NCI-H187 treated with DMSO at 0.1 percent for 48 hours (cell line): ENCODE results near the gene KRTAP4-8.
"Not testable (repeated sequence)": the region's sequence is repeated elsewhere in the genome, so short reads cannot be mapped to it uniquely, and the experiment has no call there.

Source experiments
- DNase-seq: peaks from one replicate; lab custom pipeline; 2025; lab: John Stamatoyannopoulos, UW

Gene KRTAP4-8

DNA sequence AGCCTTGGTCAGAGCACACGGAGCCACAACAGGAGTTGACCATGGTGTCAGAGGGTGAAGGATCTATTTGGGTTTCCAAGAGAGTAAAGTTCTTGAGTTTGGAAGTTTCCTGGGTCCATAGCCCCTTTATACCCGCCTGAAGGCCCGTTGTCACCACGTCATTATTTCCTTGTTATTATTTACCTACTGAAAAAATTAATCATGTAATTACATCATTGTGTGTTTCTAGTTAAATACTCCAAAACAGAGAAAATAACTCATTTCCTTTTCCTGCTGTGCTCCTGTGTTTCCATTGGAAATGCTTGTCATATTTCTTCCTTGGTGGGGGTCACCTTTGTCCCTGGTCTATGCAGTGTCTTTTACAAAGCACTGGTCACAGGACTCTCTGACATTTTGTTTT is at the start of gene KRTAP4-8:
Gene KRTAP4-8, minus strand, starts transcription at position 101 of the 400 bp plus-strand sequence. Its CDS starts 58 bp downstream, at position 43.
- DNase-seq = no peak

DNA sequence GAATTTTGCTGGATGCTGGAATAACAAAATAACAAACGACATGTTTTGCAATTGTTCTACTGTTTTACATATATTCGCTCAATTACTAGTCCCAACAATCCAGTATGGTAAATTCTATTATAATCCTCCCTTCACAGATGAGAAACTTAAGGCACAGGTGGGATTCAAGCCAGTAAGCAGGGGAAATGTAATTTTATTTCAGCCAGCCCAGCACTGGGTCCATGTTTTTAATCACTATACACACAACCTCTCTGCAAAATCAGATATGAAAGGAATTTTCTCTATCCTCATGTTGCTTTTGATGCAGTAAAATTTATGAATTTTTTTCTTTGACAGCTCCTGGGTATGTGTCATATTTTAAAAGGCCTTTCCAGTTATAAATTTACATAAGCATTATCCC is 47.3 kb upstream of the KRTAP4-8 start:
- no peak for DNase-seq

DNA sequence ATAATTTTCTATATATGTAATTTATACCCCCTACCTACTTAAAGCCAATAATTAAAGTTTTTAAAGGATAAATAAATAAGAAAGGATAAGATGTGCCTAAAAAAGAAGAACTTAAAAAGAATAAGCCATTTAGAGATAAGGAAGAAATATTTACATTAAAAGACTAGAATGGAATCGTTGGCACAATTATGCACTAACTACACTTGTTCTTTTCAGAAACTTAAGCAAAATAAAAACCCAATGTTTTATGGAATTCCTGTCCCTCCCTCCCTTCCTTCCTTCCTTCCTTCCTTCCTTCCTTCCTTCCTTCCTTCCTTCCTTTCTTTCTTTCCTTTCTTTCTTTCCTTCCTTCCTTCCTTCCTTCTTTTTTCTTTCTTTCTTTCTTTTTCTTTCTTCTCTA is 46.9 kb upstream of the KRTAP4-8 start:
- no peak for DNase-seq

DNA sequence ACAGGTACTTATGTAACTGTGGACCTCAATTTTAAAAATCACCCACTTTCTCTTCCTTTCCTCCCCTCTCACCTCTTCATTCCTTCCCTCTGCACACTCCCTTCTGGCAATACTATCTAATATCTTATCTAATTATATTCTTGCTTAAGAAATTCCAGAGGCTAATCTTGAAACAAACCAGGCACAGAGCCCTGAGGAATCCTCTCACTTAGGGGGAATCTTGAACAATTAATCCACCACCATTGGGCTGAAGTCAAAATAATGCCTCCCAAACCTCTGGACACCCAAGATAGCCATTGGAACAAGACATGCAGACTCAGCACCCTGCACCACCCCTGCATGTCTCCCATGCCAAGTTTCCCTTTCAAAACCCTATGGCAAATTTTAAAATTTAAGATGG is 43.4 kb upstream of the KRTAP4-8 start:
- DNase-seq = no peak

DNA sequence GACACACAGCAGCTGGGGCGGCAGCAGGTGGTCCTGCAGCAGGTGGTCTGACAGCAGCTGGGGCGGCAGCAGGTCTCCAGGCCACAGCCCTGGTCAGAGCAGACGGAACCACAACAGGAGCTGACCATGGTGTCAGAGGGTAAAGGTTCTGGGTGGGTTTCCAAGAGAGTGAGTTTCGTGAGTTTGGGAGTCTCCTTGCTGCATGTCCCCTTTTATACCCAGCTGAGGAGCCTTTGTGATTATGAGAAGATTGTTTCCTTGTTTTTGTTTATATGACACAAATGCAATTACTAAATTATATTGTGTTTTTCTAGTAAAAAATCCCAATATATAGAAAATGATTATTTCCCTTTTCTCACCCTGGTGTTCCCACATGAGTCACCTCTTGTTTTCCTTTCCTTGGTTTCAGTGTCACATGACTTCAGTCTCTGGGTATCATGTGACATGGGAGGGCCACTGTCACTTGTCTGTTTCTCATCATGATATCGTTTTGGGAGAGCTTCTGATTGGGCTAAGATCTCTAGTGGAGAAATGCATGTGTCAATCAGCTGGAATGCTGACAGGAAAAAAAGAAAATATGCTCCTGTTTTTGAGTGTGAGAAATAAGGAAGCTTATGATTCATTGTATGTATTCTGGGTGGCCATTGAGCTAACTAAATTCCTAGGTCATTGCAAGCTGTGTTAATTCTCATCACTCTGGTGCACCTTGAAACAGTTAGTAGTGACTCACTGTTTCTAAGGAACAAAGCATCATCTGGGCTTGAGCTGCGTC is 42.6 kb upstream of the KRTAP4-8 start, which contains the start of gene KRTAP4-6:
Gene KRTAP4-6, minus strand, starts transcription at position 185 of the 772 bp plus-strand sequence. Its CDS starts 57 bp downstream, at position 128.
- DNase-seq = no peak

DNA sequence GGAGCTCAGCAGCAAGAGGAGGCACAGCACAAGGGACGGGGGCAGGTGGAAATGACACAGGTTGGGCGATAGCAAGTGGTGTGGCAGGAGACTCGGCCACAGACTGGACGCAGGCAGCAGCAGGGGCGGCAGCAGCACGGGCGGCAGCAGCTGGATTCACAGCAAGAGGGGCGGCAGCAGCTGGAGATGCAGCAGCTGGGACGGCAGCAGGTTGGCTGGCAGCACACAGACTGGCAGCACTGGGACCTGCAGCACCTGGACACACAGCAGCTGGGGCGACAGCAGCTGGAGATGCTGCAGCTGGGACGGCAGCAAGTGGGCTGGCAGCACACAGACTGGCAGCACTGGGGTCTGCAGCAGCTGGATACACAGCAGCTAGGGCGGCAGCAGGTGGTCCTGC is 41.9 kb upstream of the KRTAP4-8 start:
- not testable (repeated sequence) for DNase-seq

DNA sequence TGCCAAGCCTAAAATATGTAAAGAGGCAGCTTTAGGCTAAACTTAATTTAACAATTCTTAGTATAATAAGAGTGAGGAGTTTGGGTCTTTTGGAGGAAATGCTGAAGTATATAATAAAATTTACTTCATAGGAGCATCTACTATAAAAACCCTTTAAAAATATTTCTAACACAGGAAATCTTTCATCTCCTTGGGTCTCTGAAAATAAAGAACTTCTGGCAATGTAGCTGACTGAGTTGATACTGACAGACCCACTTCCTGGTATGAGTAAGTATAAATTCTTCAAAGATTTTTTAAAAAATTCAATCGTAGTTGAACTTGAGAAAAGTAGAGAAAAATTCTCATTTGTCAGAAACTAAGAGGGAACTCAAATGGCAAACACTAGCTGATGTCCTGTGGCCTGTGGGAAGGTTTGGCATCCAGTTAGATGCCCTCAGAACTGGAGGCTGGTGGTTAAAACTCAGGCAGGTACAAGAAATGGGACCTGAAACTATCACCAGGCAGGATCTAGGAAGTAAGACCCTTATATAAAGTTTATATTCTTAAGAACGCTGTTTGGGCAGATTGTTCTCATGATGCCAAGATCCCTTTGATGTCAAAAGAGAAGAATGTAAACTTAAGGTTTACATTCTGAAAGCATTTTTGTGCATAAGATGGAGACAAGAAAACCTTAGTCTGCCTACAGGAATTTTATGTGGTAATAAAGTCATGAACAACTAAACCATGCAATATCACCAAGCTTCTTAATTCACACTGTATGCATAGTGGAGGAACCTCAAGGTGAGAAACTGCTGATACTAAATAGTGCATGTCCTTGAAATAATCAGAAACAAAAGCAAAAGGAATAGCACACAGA is 36.2 kb upstream of the KRTAP4-8 start:
- no peak for DNase-seq

DNA sequence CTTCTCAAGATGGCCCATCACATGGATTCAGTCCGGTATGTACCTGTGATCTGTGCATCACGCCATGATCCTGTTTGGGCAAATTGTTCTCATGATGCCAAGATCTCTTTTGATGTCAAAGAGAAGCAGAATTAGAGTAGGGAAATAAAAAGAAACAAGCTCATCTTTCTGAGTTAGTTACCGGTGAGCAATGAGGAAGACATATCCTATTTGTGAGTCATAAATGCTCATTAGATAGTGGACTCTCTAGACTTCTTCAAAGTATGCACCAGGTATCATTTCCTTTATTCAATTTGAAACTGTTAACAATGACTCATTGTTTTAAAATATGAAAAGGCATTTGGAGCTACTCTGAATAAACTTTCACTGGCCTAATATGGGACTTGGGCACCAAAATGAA is 34.0 kb upstream of the KRTAP4-8 start:
- no peak for DNase-seq

DNA sequence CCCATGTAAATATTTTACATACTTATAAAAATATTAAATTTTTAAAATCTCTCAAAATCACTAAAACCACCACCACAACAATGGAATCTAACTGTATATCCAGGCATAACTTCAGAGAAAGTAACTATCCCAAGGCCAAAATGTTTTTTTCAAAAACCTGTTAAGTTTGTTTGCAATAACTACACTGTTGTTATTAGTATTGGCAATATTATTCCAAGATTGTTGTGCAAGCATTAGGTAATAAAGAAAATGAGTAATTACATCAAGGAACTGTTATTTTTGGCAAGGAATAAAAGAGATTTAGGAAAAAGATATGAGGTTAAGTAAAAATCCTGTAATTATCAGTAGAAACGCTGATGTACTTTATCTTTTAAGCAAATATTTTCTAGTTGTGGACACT is 29.4 kb upstream of the KRTAP4-8 start:
- no peak for DNase-seq

DNA sequence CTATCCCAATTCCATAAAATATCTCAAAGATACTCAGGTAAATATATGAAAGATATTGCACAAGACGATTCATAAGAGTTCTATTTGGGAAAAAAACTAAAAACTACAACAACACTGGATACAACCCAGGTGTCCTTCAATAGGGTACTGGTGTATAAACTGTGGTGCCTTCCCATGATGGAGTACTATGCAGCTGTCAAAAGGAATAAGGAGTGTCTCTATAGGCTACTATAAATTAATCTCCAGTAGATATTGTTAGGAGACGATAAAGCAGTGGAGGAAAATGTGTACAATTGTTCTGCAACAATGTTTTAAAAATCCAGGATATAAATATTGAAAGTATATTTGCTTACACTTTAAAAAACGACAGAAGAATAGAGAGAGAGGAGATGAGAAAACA is 28.5 kb upstream of the KRTAP4-8 start:
- no peak for DNase-seq

DNA sequence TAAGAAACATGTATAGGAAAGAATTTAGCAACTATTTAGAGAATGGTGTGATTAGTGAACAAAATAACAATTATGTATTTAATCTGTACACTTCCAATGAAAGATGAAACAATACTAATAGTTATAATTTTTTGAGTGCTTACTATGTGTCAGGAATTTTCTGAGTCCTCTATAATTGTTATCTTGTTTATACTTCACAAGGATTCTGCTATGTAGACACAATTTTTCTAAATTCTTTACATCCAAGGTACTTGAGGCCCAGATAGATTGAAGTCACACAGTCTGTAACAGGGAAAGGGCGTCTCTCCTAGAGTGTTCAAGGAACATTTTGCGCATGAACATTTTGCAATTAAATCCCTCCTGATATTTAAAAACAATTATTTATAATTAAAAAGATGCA is 27.1 kb upstream of the KRTAP4-8 start:
- DNase-seq = no peak

DNA sequence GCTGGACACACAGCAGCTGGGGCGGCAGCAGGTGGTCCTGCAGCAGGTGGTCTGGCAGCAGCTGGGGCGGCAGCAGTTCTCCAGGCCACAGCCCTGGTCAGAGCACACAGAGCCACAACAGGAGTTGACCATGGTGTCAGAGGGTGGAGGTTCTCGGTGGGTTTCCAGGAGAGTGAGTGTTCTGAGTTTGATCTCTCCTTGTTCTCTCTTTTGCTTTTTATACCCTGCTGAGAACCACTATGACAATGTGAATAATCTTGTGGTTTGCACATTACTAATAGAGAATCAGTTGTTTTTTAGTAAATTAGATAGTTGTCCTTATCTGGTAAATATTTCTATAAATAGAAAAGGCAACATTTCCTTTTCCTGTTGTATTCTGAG is 26.0 kb upstream of the KRTAP4-8 start, which contains the start of gene KRTAP4-12:
Gene KRTAP4-12, minus strand, starts transcription at position 192 of the 381 bp plus-strand sequence. Its CDS starts 60 bp downstream, at position 132.
- not testable (repeated sequence) for DNase-seq

DNA sequence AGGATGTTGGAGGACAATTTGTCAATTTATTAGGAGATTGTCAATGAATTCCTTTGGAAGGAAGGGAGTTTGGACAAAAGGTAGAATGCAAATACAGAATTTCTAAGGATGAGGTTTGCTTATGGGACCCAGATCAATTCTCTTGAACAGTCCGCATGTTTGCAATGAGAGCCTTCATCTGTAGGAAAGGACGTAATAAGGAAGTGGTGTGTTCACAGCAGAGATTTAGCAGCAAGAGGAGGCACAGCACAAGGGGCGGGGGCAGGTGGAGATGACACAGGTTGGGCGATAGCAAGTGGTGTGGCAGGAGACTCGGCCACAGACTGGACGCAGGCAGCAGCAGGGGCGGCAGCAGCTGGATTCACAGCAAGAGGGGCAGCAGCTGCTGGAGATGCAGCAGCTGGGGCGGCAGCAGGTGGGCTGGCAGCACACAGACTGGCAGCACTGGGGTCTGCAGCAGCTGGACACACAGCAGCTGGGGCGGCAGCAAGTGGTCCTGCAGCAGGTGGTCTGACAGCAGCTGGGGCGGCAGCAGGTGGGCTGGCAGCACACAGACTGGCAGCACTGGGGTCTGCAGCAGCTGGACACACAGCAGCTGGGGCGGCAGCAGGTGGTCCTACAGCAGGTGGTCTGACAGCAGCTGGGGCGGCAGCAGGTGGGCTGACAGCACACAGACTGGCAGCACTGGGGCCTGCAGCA is 25.5 kb upstream of the KRTAP4-8 start:
- DNase-seq = not testable (repeated sequence)

DNA sequence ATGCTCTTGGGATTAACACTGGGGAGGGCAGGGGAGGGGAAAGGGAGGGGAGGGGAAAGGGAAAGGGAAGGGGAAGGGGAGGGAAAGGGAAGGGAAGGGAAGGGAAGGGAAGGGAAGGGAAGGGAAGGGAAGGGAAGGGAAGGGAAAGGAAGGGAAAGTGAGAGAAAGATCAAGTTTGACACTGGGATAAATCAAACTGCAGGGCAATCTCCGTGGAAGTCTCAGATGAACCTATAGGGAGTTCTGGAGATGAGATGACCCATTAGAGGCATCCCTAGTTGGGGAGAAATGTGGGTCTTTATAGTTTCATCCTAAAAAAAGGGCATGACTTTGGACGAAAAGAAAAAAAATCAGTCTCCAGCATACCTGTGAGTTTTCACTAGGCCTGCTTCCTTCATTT is 23.8 kb upstream of the KRTAP4-8 start:
- DNase-seq = no peak

DNA sequence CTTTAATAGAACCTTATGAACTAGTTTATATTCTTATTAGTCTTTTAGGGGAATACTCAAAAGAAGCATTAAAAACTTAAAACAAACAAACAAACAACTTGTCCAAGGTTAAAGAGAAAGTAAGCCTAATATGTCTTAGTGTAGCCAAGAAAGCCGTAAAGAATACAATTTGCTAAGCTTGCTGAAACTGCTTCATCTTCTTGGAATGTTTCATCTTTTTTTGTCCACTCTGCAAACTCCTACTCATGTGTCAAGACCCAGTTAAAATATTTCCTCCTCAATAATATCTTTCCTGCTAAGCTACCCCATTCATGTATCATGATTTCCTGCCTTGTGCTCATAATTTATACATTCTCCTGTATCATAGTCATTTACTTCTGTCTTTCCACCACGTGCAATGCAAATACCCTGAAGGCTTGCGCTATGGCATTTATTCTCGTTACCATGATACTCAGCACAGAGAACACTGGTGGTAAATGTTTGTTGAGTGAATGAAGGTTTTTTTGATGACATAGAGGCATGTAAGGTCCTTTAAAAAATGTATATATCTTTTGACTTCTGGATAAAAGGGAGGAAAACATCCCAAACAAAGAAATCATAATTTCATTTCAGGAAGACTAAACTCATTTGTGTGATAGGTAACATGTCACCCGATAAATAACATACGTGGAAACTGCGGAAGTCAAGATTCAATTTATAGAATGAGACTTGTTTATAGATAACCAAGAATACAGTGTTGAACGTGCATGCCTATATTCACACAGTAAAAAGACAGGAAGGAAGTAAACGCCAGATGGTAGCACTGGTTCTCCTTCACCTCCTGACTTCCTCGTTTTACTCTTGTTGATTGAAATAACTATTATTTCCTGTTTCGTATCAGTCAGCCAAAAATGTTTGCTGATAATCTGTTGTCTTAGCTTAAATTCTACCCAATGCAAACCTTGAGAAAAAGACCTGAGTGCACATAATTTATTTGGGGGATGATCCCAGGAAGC is 22.1 kb upstream of the KRTAP4-8 start:
- DNase-seq = not testable (repeated sequence)

DNA sequence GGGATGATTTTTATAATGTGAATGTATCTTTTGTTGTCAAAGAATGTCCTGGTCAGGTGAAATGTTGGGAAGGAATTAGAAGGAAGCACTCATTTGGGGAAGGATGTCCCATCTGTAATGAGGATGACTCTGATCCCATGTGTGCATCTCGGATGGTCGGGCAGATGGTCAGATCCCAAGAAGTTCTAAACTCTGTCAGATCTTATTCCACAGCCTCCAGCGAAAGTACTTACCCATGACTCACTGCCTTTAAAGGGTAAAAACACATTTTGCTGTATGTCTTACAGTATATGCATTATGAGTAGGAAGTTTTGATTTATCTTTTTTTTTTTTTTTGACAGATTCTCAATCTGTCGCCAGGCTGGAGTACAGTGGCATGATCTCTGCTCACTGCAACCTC is 20.8 kb upstream of the KRTAP4-8 start:
- no peak for DNase-seq

DNA sequence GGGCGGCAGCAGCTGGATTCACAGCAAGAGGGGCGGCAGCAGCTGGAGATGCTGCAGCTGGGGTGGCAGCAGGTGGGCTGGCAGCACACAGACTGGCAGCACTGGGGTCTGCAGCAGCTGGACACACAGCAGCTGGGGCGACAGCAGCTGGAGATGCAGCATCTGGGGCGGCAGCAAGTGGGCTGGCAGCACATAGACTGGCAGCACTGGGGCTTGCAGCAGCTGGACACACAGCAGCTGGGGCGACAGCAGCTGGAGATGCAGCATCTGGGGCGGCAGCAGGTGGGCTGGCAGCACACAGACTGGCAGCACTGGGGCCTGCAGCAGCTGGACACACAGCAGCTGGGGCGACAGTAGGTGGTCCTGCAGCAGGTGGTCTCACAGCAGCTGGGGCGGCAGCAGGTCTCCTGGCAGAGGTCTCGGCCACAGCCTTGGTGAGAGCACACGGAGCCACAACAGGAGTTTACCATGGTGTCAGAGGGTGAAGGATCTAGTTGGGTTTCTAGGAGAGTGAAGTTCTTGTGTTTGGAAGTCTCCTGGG is 20.0 kb upstream of the KRTAP4-8 start, which contains the start of gene KRTAP4-11:
Gene KRTAP4-11, minus strand, starts transcription at position 528 of the 541 bp plus-strand sequence. Its CDS starts 58 bp downstream, at position 470.
- DNase-seq = not testable (repeated sequence)

DNA sequence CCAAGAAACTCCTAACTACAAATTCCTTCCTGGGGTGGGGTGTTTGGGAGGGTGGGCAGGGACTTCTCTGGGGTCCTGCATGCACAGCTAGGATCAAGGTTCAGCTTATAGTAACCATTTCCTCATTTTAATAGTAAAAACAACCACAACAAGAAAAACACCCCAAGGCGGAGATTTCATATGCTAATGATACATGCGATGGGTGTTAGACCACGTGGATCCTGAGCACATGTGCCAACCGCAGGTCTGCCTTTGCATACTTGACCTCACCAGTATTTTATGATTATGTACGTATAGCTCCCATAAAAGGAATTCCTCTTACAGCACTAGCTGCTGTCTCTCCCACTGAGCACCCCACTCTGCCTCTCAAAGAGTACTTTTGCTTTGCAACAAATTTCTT is 18.4 kb upstream of the KRTAP4-8 start:
- DNase-seq = no peak

DNA sequence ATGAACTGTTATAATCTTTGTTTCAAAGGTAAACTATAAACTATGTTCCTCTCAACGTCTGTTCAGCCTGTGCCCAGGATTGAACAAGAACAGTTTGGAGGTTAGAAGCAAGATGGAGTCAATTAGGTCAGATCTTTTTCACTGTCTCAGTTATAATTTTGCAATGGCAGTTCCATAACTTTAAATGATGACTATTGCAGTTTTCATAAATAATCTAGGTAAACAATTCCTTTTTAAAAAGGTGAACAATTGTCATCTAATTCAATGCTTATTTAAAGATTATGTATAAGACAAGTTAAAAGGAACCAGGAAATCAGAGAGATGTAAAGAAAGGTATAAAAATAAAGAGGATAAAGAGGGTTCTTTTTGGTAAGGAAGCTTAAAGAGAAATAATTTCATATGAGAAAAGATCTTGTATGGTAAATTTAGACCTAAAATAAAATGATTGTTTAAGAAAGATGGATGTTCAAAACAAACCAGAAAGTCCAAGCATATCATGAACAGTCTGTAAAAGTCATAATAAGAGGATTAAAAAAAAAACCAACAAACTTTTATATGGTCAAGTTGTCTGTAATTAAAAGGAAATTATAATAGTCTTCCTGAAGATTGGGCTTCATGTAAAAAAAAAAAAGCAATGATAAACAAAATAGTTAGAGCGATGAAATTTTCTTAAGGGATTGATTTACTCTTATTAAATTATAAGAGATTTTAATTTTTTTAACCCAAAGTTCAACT is 13.4 kb upstream of the KRTAP4-8 start:
- no peak for DNase-seq
